HL-60 (cell line): ENCODE measurements around the gene SPATA20.

Source experiments
- GABPA ChIP-seq: IDR thresholded peaks from 2 replicates; pipeline ENCODE4 v1.6.1; 2012; ENCODE audit warnings: low read depth
- POLR2AphosphoS5 ChIP-seq: IDR thresholded peaks from 2 replicates; pipeline ENCODE4 v1.6.1; 2012; ENCODE audit warnings: low read depth
- TF ChIP-seq, protein P1 (sequence below): IDR thresholded peaks from one replicate; pipeline ENCODE4 v1.5.1; 2011; ENCODE audit warnings: low read length, control low read depth, inconsistent platforms; ENCODE audit not compliant: insufficient read depth

DNA sequence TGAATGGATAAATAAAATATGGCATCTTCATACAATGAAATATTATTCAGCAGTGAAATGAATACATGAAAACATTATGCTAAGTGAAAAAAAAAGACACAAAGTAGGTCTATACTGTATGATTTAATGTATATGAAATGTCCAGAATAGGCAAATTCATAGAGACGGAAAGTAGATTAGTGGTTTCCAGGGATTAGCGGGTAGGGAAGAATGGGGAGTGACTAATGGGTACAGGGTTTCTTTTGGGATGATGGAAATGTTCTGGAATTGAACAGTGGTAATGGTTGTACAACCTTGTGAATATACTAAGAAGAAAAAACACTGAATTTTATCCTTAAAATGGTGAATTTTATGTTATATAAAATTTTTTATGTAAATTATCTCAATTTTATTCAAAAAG, 47.3 kb upstream of the SPATA20 start:
- TF ChIP-seq, protein P1, sequence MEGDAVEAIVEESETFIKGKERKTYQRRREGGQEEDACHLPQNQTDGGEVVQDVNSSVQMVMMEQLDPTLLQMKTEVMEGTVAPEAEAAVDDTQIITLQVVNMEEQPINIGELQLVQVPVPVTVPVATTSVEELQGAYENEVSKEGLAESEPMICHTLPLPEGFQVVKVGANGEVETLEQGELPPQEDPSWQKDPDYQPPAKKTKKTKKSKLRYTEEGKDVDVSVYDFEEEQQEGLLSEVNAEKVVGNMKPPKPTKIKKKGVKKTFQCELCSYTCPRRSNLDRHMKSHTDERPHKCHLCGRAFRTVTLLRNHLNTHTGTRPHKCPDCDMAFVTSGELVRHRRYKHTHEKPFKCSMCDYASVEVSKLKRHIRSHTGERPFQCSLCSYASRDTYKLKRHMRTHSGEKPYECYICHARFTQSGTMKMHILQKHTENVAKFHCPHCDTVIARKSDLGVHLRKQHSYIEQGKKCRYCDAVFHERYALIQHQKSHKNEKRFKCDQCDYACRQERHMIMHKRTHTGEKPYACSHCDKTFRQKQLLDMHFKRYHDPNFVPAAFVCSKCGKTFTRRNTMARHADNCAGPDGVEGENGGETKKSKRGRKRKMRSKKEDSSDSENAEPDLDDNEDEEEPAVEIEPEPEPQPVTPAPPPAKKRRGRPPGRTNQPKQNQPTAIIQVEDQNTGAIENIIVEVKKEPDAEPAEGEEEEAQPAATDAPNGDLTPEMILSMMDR, result no peak
- TF ChIP-seq GABPA (no peak), POLR2AphosphoS5 (no peak)
